ENCODE data around the gene TRIO.

DNA sequence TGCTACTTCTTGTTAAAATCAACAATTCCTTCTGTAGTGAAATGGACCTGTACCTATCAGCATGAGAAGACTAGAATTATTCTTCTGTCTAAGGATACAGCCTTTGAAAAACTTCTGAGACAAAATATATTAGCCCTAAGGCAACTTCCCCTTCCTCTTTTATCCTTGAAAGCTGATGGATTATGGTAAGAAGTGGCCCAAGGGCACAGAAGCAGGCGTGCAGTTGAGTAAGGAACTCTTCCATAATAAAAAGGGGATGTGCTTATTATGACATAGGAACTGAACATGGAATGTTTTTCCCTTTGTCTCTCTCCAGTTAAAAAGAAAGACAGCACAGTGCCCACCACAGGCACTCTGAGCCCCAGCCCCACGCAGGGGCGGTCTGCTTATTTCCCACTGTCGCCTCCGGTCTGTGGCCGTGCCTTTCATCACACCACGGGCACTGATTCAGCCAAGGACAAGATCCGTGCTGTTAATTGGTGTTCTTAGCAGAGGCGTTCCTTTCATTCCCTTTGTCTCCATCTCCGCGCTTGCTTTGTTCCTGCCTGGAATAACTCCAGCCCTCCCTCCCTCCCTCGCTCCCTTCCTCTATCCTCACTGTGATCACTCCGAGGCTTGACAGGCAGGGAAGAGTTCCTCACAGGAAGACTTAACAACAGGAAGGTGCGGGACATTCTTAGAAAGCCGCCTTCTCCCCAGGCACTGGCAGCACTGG, 302.6 kb downstream of the TRIO start:
- TF ChIP-seq TCF12 (IDR thresholded peaks at IDR 0.05; ENCODE audit: low read depth, low read length) (no peak), BRCA1 (IDR thresholded peaks at IDR 0.05; ENCODE audit: low read depth, low read length) (no peak), TAF1 (IDR thresholded peaks at IDR 0.05; ENCODE audit: low read depth, low read length) (no peak), SP1 (IDR thresholded peaks at IDR 0.05; ENCODE audit: low read depth, low read length) (no peak), POLR2A (IDR thresholded peaks at IDR 0.05; ENCODE audit: control extremely low read depth in 1 of 2, low read depth in 2 of 2, low read length in 2 of 2) (no peak)
